MM.1S (cell line): ENCODE measurements around the gene PGK1.

ENCODE experiments used
- DNase-seq: peaks from one replicate; pipeline ENCODE4 v3.0.0-alpha.2; 2015
- H2AFZ ChIP-seq: fragments of 300-600 bp; sonication (generic); 2 replicates; pipeline ENCODE4 v1.6.0; 2016; ENCODE audit warnings: antibody characterized with exemption, low read length
- H3F3A ChIP-seq: fragments of 300-600 bp; sonication (generic); 2 replicates; pipeline ENCODE4 v1.6.1; 2016; ENCODE audit warnings: mild to moderate bottlenecking, antibody characterized with exemption, low read length, moderate library complexity, mixed read lengths; ENCODE audit not compliant: insufficient read depth
- H3K27ac ChIP-seq: fragments of 300-600 bp; sonication (generic); 2 replicates; pipeline ENCODE4 v1.5.1; 2016; ENCODE audit warnings: mild to moderate bottlenecking, low read length
- H3K27me3 ChIP-seq: fragments of 300-600 bp; sonication (generic); replicated peaks from 2 replicates; pipeline ENCODE4 v1.6.0; 2016; ENCODE audit warnings: low read length; ENCODE audit not compliant: insufficient read depth
- H3K36me3 ChIP-seq: fragments of 300-600 bp; sonication (generic); replicated peaks from 2 replicates; pipeline ENCODE4 v1.6.1; 2016; ENCODE audit warnings: mild to moderate bottlenecking, low read length, mixed read lengths; ENCODE audit not compliant: insufficient read depth
- H3K4me1 ChIP-seq: fragments of 300-600 bp; sonication (generic); 2 replicates; pipeline ENCODE4 v1.6.1; 2016; ENCODE audit warnings: low read length, mixed read lengths
- H3K4me2 ChIP-seq: fragments of 300-600 bp; sonication (generic); 2 replicates; pipeline ENCODE4 v1.6.0; 2016; ENCODE audit warnings: low read depth, low read length
- H3K4me3 ChIP-seq: fragments of 300-600 bp; sonication (generic); 2 replicates; pipeline ENCODE4 v1.5.1; 2016; ENCODE audit warnings: low read length, mixed read lengths
- H3K79me2 ChIP-seq: fragments of 300-600 bp; sonication (generic); 2 replicates; pipeline ENCODE4 v1.6.1; 2016; ENCODE audit warnings: mixed run types, low read length, mixed read lengths
- H3K9ac ChIP-seq: fragments of 300-600 bp; sonication (generic); 2 replicates; pipeline ENCODE4 v1.6.1; 2016; ENCODE audit warnings: low read length, mixed read lengths
- H3K9me2 ChIP-seq: fragments of 300-600 bp; sonication (generic); replicated peaks from 2 replicates; pipeline ENCODE4 v1.6.1; 2016; ENCODE audit warnings: mild to moderate bottlenecking, low read length, mixed read lengths; ENCODE audit not compliant: insufficient read depth
- H3K9me3 ChIP-seq: fragments of 300-600 bp; sonication (generic); replicated peaks from 2 replicates; pipeline ENCODE4 v1.6.1; 2016; ENCODE audit warnings: mild to moderate bottlenecking, low read length, mixed read lengths; ENCODE audit not compliant: insufficient read depth
- H4K20me1 ChIP-seq: fragments of 300-600 bp; sonication (generic); 2 replicates; pipeline ENCODE4 v1.6.1; 2016; ENCODE audit warnings: mild to moderate bottlenecking, low read length, moderate library complexity, mixed read lengths; ENCODE audit not compliant: insufficient read depth
- CTCF ChIP-seq: fragments of 300-600 bp; sonication (generic); IDR thresholded peaks from 2 replicates; pipeline ENCODE4 v1.5.1; 2016; ENCODE audit warnings: antibody characterized with exemption, low read length, mixed read lengths
- EZH2 ChIP-seq: fragments of 300-600 bp; sonication (generic); optimal IDR thresholded peaks from 2 replicates; pipeline ENCODE3; 2017; ENCODE audit warnings: low read depth, mild to moderate bottlenecking, antibody characterized with exemption, low read length, mixed read lengths
- EZH2phosphoT487 ChIP-seq: fragments of 300-600 bp; sonication (generic); IDR thresholded peaks from 2 replicates; pipeline ENCODE4 v1.6.1; 2018; ENCODE audit warnings: antibody characterized with exemption, low read length

PGK1 gene

GRCh38 chrX:78111140-78111931 is 7.3 kb downstream of the PGK1 start:
- no peaks in the 10 kb centered on the region for H3F3A ChIP-seq
- no peak overlapping the region for H3K4me2 ChIP-seq
- DNase-seq: no peak
- H3K4me1 ChIP-seq: peaks cover 11% of the 10 kb centered on the region; the same call in 1 of the 2 replicates
- no peaks in the 10 kb centered on the region for H3K9me2 ChIP-seq
- no peak overlapping the region for H2AFZ ChIP-seq
- no peak overlapping the region for H3K9ac ChIP-seq
- TF ChIP-seq CTCF: no peak
- TF ChIP-seq EZH2phosphoT487: no peak
- TF ChIP-seq EZH2: no peak
- no peak overlapping the region for H3K4me3 ChIP-seq
- no peak overlapping the region for H3K27ac ChIP-seq
- H3K36me3 ChIP-seq: peaks cover under 1% of the 10 kb centered on the region; the same call in 1 of the 2 replicates
- no peaks in the 10 kb centered on the region for H3K9me3 ChIP-seq
- H3K79me2 ChIP-seq: peaks cover 98% of the 10 kb centered on the region
- H3K27me3 ChIP-seq: no peaks in the 10 kb centered on the region
- peaks cover 57% of the 10 kb centered on the region for H4K20me1 ChIP-seq

GRCh38 chrX:78116365-78116764 is 12.3 kb downstream of the PGK1 start:
- Histone ChIP-seq H3K9me3 (no peaks in the 10 kb centered on the region), H3K36me3 (peaks cover 7% of the 10 kb centered on the region; the same call in 1 of the 2 replicates), H3K4me2 (no peak overlapping the region)

GRCh38 chrX:78116766-78117165 is 12.7 kb downstream of the PGK1 start:
- peaks cover 7% of the 10 kb centered on the region; the same call in 1 of the 2 replicates for H3K36me3 ChIP-seq
- no peaks in the 10 kb centered on the region for H3F3A ChIP-seq
- H3K4me1 ChIP-seq: peaks cover 10% of the 10 kb centered on the region; the same call in 1 of the 2 replicates
- no peak overlapping the region for H2AFZ ChIP-seq
- H3K9me3 ChIP-seq: no peaks in the 10 kb centered on the region
- no peak overlapping the region for H3K9ac ChIP-seq
- no peaks in the 10 kb centered on the region; the same call in 1 of the 2 replicates for H3K9me2 ChIP-seq
- no peak overlapping the region for H3K27ac ChIP-seq
- no peak for TF ChIP-seq EZH2
- no peak for TF ChIP-seq EZH2phosphoT487
- TF ChIP-seq CTCF: no peak
- H3K4me3 ChIP-seq: no peak overlapping the region
- no peak overlapping the region for H3K4me2 ChIP-seq
- peaks cover 33% of the 10 kb centered on the region for H4K20me1 ChIP-seq
- H3K79me2 ChIP-seq: peaks cover 98% of the 10 kb centered on the region
- DNase-seq: no peak
- H3K27me3 ChIP-seq: no peaks in the 10 kb centered on the region

More at GRCh38 chrX:78116365-78116764, 12.3 kb downstream of the PGK1 start:
- TF ChIP-seq CTCF: no peak
- no peaks in the 10 kb centered on the region for H3K27me3 ChIP-seq
- peaks cover 6% of the 10 kb centered on the region; the same call in 1 of the 2 replicates for H3K4me1 ChIP-seq
- H3K9me2 ChIP-seq: no peaks in the 10 kb centered on the region; the same call in 1 of the 2 replicates
- H4K20me1 ChIP-seq: peaks cover 36% of the 10 kb centered on the region
- DNase-seq: no peak
- no peak overlapping the region for H3K4me3 ChIP-seq
- H3K27ac ChIP-seq: no peak overlapping the region
- no peak overlapping the region for H2AFZ ChIP-seq
- H3K9ac ChIP-seq: no peak overlapping the region
- H3F3A ChIP-seq: no peaks in the 10 kb centered on the region
- H3K79me2 ChIP-seq: peaks cover 98% of the 10 kb centered on the region
